ENCODE results near the gene FATE1.
"Not testable (repeated sequence)": the region's sequence is repeated elsewhere in the genome, so short reads cannot be mapped to it uniquely, and the experiment has no call there.

GRCh38 chrX:151697082-151697481, 18.8 kb upstream of the FATE1 start:
- not testable (repeated sequence) for TF ChIP-seq CTCF (IDR thresholded peaks at IDR 0.05; ENCODE audit: insufficient read depth, low read length); POLR2AphosphoS5 (IDR thresholded peaks at IDR 0.05; ENCODE audit: low read depth); GABPA (IDR thresholded peaks at IDR 0.05; ENCODE audit: low read depth); SPI1 (IDR thresholded peaks at IDR 0.05; ENCODE audit: borderline replicate concordance, low read depth); REST (IDR thresholded peaks at IDR 0.05; ENCODE audit: insufficient replicate concordance, low read depth)
